Stimulated activated CD8-positive, alpha-beta memory T cell treated with anti-CD3 and anti-CD28 coated beads, Interleukin-12 subunit alpha, Interleukin-12 subunit beta, amount 100 ng/mL, for 24 hours (primary cell): ENCODE results near the gene PGAP3.

ENCODE experiments used
- DNase-seq: peaks from one replicate; pipeline ENCODE4 v3.0.0-alpha.2; 2020; ENCODE audit errors: extremely low read depth

PGAP3 gene

GRCh38 chr17:39636927-39637736 is 50.7 kb downstream of the PGAP3 start, which contains the start of gene STARD3:
Gene STARD3, plus strand, starts transcription at chr17:39637144. Its CDS starts 16,388 bp downstream, at chr17:39653532.
- DNase-seq, result peak; percentile 84

- DNase-seq, result no peak
Observed at GRCh38 chr17:39636587-39636926, 51.3 kb downstream of the PGAP3 start.

- no peak for DNase-seq
Observed at GRCh38 chr17:39635614-39636176, 52.2 kb downstream of the PGAP3 start.

- DNase-seq, result no peak
Observed at GRCh38 chr17:39634384-39634871, 53.4 kb downstream of the PGAP3 start.

GRCh38 chr17:39633570-39634183 is 54.2 kb downstream of the PGAP3 start:
- DNase-seq, result no peak

GRCh38 chr17:39632153-39632941 is 55.5 kb downstream of the PGAP3 start:
- DNase-seq, result no peak

- DNase-seq, result no peak
Observed at GRCh38 chr17:39631403-39631802, 56.5 kb downstream of the PGAP3 start.

GRCh38 chr17:39629898-39630297 is 58.0 kb downstream of the PGAP3 start:
- DNase-seq, result no peak

- no peak for DNase-seq
Observed at GRCh38 chr17:39629494-39629880, 58.4 kb downstream of the PGAP3 start.

- DNase-seq, result no peak
Observed at GRCh38 chr17:39628655-39629493, 59.0 kb downstream of the PGAP3 start.

GRCh38 chr17:39627712-39628516 is 59.9 kb downstream of the PGAP3 start:
- DNase-seq, result no peak

- DNase-seq, result no peak
Observed at GRCh38 chr17:39627047-39627711, 60.7 kb downstream of the PGAP3 start.

GRCh38 chr17:39626171-39627046 is 61.4 kb downstream of the PGAP3 start, which contains the start of gene PPP1R1B:
Gene PPP1R1B, plus strand, starts transcription at chr17:39626952. Its CDS starts 441 bp downstream, at chr17:39627393.
- no peak for DNase-seq

- no peak for DNase-seq
Observed at GRCh38 chr17:39625198-39625785, 62.6 kb downstream of the PGAP3 start.

- no peak for DNase-seq
Observed at GRCh38 chr17:39624313-39624712, 63.5 kb downstream of the PGAP3 start.

GRCh38 chr17:39623356-39623950 is 64.4 kb downstream of the PGAP3 start:
- peak; percentile 68 for DNase-seq

GRCh38 chr17:39622380-39623006 is 65.4 kb downstream of the PGAP3 start:
- DNase-seq, result no peak
